Panc1 (cell line): ENCODE measurements around the gene LPAR2. TPM values are rescaled to one million over a fixed set of nuclear protein-coding genes. Genes with fewer than 3 reads are reported as not detected.

Experiments used
- ATAC-seq: fragments of 200-7000 bp; cut with Tn5 transposase; 2 replicates; pipeline ENCODE4 v1.9.1; 2020; ENCODE audit warnings: mild to moderate bottlenecking, moderate library complexity
- BruUV-seq: library from RNA; stranded (reverse); fragments of 400-500 nt; replicated peaks from 2 replicates; lab custom pipeline; 2021; lab: Mats Ljungman, UMichigan
- CTCF ChIA-PET: fragments of 300-600 bp; sonication (Branson Sonifier 250); formaldehyde crosslinking; loops from one replicate; lab custom pipeline; 2022; ENCODE audit warnings: antibody characterized with exemption; lab: Charles Lee
- POLR2A ChIA-PET: fragments of 300-600 bp; sonication (Branson Sonifier 250); formaldehyde crosslinking; loops from one replicate; lab custom pipeline; 2022; ENCODE audit warnings: antibody characterized with exemption; lab: Charles Lee
- DNase-seq: peaks from one replicate; pipeline ENCODE4 v3.0.0-alpha.2; 2010; ENCODE audit warnings: low read depth, low spot score
- H3K27ac ChIP-seq: 2 replicates; pipeline ENCODE4 v1.5.1; 2011; ENCODE audit warnings: mild to moderate bottlenecking, low read length, inconsistent platforms
- H3K27me3 ChIP-seq: fragments of 200-500 bp; sonication (Bioruptor generic); 2 replicates; pipeline ENCODE4 v1.6.0; 2014; ENCODE audit warnings: low read length, inconsistent platforms; ENCODE audit not compliant: control insufficient read depth, insufficient read depth
- H3K36me3 ChIP-seq: fragments of 200-500 bp; sonication (Bioruptor generic); 2 replicates; pipeline ENCODE4 v1.5.1; 2014; ENCODE audit warnings: inconsistent platforms, mild to moderate bottlenecking, low read length, moderate library complexity; ENCODE audit not compliant: control insufficient read depth, insufficient read depth
- H3K4me1 ChIP-seq: 2 replicates; pipeline ENCODE4 v1.5.1; 2011; ENCODE audit warnings: inconsistent platforms, mild to moderate bottlenecking, low read length, moderate library complexity; ENCODE audit not compliant: control insufficient read depth, insufficient read depth
- H3K4me3 ChIP-seq, 2 experiments: 2 replicates each; pipeline ENCODE4 v1.5.1; 2011 to 2012; ENCODE audit warnings: low read depth in 2 of 2, low read length in 2 of 2, mild to moderate bottlenecking in 2 of 2, inconsistent platforms in 1 of 2, moderate library complexity in 1 of 2
- H3K9me3 ChIP-seq: fragments of 200-500 bp; sonication (Bioruptor generic); 2 replicates; pipeline ENCODE4 v1.5.1; 2014; ENCODE audit warnings: low read depth, mild to moderate bottlenecking, inconsistent platforms, low read length, moderate library complexity; ENCODE audit not compliant: control insufficient read depth, insufficient read depth
- POLR2AphosphoS5 ChIP-seq: IDR thresholded peaks from 2 replicates; pipeline ENCODE4 v1.6.1; 2012; ENCODE audit warnings: mild to moderate bottlenecking, low read depth, low read length, moderate library complexity
- SIN3A ChIP-seq: IDR thresholded peaks from 2 replicates; pipeline ENCODE4 v1.6.1; 2012; ENCODE audit warnings: low read depth, mild to moderate bottlenecking, low read length, moderate library complexity, borderline replicate concordance; ENCODE audit not compliant: insufficient read depth
- TCF7L2 ChIP-seq: IDR thresholded peaks from 2 replicates; pipeline ENCODE4 v1.6.1; 2011; ENCODE audit warnings: mild to moderate bottlenecking, low read depth, low read length, inconsistent platforms
- in situ Hi-C: cut with HindIII; loops from 2 replicates; pipeline ENCODE4 v1.10.0; 2016; ENCODE audit warnings: low sequenced_read_pairs, low pct_unique_long_range_greater_than_20kb
- intact Hi-C: fragments of 100-400 bp; cut with micrococcal nuclease; formaldehyde crosslinking; loops from one replicate; pipeline ENCODE4 v1.10.0; 2022; ENCODE audit not compliant: unreplicated experiment
- total RNA-seq: library from RNA; stranded (reverse); gene quantifications from one replicate; pipeline ENCODE4 v1.2.1, GENCODE V29; 2021; ENCODE audit not compliant: unreplicated experiment
- TF ChIP-seq, protein P1 (sequence below), 2 experiments: IDR thresholded peaks; 2 replicates each; pipeline ENCODE4 v1.6.1; 2011 to 2012; ENCODE audit warnings: low read depth in 2 of 2, control low read depth in 1 of 2, low read length in 1 of 2, mild to moderate bottlenecking in 1 of 2, moderate library complexity in 1 of 2; ENCODE audit not compliant: insufficient read depth in 1 of 2
- TF ChIP-seq, protein P2 (sequence below): fragments of 450-650 bp; IDR thresholded peaks from 2 replicates; pipeline ENCODE4 v1.5.1; 2017; ENCODE audit warnings: mild to moderate bottlenecking

Gene LPAR2
- total RNA-seq, 1 experiment from 2014 or later: 16.0 TPM

DNA sequence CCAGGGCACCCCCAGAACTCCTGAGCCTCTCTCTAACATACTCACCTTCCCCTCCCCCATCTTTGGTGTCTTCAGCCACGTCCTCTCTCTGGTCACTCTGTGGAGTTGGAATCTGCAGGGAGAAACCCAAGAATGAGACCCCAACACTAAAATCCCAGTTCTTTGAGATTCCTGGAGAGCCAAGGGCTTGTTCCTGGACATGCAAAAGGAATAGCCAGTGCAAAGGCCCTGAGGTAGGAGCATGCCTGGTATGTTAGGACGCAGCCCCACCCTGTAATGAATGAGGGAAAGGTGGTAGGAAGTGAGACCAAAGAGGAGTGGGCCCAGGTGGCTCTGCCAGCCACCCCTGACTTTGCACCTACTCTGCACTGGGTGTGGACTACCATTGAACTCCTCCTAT is 2.4 kb upstream of the LPAR2 start:
- peaks cover 3% of the 10 kb centered on the region; the same call in 1 of the 2 replicates for H3K4me1 ChIP-seq
- TF ChIP-seq, protein P1, sequence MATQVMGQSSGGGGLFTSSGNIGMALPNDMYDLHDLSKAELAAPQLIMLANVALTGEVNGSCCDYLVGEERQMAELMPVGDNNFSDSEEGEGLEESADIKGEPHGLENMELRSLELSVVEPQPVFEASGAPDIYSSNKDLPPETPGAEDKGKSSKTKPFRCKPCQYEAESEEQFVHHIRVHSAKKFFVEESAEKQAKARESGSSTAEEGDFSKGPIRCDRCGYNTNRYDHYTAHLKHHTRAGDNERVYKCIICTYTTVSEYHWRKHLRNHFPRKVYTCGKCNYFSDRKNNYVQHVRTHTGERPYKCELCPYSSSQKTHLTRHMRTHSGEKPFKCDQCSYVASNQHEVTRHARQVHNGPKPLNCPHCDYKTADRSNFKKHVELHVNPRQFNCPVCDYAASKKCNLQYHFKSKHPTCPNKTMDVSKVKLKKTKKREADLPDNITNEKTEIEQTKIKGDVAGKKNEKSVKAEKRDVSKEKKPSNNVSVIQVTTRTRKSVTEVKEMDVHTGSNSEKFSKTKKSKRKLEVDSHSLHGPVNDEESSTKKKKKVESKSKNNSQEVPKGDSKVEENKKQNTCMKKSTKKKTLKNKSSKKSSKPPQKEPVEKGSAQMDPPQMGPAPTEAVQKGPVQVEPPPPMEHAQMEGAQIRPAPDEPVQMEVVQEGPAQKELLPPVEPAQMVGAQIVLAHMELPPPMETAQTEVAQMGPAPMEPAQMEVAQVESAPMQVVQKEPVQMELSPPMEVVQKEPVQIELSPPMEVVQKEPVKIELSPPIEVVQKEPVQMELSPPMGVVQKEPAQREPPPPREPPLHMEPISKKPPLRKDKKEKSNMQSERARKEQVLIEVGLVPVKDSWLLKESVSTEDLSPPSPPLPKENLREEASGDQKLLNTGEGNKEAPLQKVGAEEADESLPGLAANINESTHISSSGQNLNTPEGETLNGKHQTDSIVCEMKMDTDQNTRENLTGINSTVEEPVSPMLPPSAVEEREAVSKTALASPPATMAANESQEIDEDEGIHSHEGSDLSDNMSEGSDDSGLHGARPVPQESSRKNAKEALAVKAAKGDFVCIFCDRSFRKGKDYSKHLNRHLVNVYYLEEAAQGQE (IDR thresholded peaks at IDR 0.05; ENCODE audit: insufficient read depth in 1 of 2, low read depth in 2 of 2, low read length in 1 of 2): no peak
- TF ChIP-seq SIN3A: no peak
- no peak for TF ChIP-seq POLR2AphosphoS5
- no peak for TF ChIP-seq TCF7L2
- TF ChIP-seq, protein P2, sequence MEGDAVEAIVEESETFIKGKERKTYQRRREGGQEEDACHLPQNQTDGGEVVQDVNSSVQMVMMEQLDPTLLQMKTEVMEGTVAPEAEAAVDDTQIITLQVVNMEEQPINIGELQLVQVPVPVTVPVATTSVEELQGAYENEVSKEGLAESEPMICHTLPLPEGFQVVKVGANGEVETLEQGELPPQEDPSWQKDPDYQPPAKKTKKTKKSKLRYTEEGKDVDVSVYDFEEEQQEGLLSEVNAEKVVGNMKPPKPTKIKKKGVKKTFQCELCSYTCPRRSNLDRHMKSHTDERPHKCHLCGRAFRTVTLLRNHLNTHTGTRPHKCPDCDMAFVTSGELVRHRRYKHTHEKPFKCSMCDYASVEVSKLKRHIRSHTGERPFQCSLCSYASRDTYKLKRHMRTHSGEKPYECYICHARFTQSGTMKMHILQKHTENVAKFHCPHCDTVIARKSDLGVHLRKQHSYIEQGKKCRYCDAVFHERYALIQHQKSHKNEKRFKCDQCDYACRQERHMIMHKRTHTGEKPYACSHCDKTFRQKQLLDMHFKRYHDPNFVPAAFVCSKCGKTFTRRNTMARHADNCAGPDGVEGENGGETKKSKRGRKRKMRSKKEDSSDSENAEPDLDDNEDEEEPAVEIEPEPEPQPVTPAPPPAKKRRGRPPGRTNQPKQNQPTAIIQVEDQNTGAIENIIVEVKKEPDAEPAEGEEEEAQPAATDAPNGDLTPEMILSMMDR: no peak
- no peaks in the 10 kb centered on the region for H3K27me3 ChIP-seq
- DNase-seq (no peak), ATAC-seq (no peak)
- H3K9me3 ChIP-seq: no peaks in the 10 kb centered on the region
- intact Hi-C loops: no loop called here
- H3K27ac ChIP-seq: no peak overlapping the region
- no peaks in the 10 kb centered on the region for H3K36me3 ChIP-seq
- in situ Hi-C loops: no loop called here
- POLR2A ChIA-PET: interaction anchor here (0.6 kb wide), 1 partner anchor 8 kb away, joined by 3 read pairs; no protein-coding TSS in a partner anchor
- BruUV-seq: no TSS peak
- no peak overlapping the region for H3K4me3 ChIP-seq
- CTCF ChIA-PET: no interaction called here

DNA sequence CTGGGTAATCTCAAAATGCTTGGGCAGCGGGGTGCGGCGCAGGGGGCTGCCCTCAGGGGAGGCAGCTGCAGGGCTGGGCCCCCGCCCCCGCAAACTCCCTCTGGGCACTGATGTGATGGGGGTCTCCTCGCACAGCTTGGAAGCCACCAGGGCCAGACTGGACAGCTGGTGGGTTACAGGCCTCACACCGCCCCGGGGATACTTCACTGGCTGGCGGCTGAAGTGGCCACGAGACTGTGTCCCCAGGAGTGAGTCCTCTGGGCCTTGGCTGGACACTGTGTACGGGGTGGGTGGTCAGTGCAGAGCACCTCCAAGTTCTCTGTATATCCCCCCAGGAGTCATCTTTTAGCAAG is 2.0 kb upstream of the LPAR2 start:
- CTCF ChIA-PET: no interaction called here
- no TSS peak for BruUV-seq
- ATAC-seq: no peak
- peaks cover 3% of the 10 kb centered on the region; the same call in 1 of the 2 replicates for H3K4me1 ChIP-seq
- POLR2A ChIA-PET: no interaction called here
- DNase-seq: no peak
- H3K4me3 ChIP-seq: no peak overlapping the region
- H3K36me3 ChIP-seq: no peaks in the 10 kb centered on the region
- H3K27ac ChIP-seq: no peak overlapping the region
- no peaks in the 10 kb centered on the region for H3K9me3 ChIP-seq
- no peak for TF ChIP-seq POLR2AphosphoS5
- TF ChIP-seq, protein P1 (IDR thresholded peaks at IDR 0.05; ENCODE audit: insufficient read depth in 1 of 2, low read depth in 2 of 2, low read length in 1 of 2): no peak
- no peak for TF ChIP-seq SIN3A
- TF ChIP-seq, protein P2: no peak; the same call in 1 of the 2 replicates
- no peak for TF ChIP-seq TCF7L2
- H3K27me3 ChIP-seq: no peaks in the 10 kb centered on the region
- in situ Hi-C loops (no loop called here), intact Hi-C loops (no loop called here)
